ENCODE measurements around the gene TRMT44.

TRMT44 gene

DNA sequence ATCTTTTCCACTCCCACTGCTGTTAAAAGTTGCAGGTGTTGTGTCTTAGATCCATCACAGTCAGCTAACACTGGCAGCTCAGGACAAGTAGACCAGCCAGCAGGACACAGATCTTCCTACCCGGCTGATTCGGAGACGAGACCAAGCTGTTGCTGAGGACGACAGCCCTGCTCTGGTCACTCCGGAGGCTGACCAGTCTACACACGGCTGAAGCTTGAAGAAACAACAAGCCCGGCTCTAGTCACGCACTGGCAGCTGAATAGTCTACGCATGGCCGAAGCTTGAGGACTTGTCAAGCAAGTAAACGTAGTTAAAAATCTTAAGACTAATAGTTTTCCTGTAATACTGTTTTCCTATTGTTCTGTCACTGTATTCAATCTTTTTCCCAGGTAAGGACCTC, 1.8 kb upstream of the TRMT44 start:
- DNase-seq = no peak

DNA sequence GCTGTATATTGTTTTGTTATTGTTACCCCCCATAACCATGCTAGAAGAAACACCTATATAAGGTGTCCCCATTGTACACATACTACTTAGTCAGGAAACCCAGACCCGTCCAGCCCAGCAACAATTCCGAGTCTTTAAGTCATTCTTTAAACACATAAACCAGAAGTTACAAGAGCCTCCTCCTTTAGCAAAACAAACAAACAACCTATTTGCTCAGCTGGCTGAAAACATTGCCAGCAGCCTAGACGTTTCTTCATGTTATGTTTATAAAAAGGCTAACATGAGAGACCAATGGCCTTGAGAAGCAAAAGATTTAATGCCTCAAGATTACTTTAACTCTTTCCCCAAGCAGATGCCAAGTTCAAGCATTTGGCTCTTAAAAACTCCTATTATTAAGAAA, 1.4 kb upstream of the TRMT44 start:
- DNase-seq = no peak

DNA sequence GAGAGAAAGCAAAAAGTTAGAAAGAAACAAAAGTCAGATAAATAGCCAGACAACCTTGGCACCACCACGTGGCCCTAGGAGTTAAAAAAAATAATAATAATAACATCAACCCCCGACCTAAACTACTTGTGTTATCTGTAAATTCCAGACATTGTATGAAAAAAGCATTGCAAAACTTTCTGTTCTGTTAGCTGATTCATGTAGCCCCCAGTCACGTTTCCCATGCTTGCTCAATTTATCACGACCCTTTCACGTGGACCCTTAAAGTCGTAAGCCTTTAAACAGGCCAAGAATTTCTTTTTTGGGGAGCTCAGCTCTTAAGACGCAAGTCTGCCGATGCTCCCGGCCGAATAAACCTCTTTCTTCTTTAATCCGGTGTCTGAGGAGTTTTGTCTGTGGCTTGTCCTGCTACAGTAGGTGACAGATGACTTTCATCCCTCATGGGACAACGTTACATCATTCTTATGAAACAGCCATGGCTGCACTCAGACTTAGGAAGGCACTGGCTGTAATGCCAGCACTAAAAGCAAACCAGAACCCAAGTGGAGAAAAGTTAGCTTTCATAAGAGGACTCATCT, 574 bp upstream of the TRMT44 start:
- no peak for DNase-seq

- DNase-seq = no peak
These were observed 1.0 kb downstream of the TRMT44 start for GRCh38 chr4:8441499-8442091.

DNA sequence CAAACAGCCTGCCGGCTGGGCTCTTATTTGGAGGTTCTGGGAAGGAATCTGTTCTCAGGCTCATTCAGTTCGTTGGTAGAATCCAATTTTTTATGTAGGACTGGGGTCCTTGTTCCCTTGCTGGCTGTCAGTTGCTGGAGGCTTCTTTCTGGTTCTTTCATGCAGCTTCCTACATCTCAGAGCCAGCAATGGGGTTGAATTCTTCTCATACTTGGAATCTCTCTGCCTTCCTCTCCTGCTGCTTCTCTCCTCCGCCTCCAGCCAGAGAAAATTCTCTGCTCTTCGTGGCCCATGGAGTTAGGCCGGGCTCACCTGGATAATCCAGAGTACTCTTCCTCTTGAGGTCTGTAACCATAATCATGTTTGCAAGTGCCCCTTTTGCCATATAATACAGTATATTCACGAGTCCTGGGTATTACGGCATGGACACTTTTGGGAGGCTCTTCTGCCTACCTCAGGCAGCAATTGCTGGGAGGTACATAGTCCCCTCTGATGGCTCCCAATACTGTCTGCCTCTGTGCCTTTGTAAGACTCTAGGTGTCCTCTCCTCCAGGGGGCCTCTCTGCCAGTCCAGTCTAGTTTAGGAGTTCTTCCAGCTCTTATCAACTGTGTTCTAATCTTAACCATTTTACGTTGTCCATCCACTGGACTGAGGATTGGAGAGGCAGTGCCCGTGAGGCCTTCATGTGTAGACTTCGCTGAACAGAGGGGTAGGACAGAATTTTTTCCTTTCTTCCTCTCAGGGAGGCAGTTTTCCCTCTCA, 2.2 kb downstream of the TRMT44 start:
- DNase-seq = no peak

- DNase-seq = no peak
These were observed 3.2 kb downstream of the TRMT44 start for GRCh38 chr4:8443801-8444200.

DNA sequence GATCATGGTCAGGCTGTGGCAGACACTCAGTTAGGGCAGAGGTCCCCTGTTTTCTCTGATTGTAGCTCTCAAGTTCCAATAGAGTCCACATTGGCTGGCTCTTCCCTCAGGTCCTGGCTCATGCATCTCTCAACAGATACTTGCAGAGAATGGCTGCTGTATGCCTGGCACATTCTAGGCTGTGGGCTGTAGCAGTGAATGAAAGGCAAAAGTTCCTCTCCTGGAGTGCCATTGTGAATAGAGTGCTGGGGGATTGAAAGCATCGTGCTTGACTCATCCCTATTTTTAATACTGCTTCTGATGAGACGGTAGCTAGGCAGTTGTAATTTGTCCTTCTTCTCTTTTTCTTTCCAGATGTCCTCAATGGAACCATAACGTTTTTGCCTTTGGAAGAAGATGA, 5.5 kb downstream of the TRMT44 start:
- no peak for DNase-seq

DNA sequence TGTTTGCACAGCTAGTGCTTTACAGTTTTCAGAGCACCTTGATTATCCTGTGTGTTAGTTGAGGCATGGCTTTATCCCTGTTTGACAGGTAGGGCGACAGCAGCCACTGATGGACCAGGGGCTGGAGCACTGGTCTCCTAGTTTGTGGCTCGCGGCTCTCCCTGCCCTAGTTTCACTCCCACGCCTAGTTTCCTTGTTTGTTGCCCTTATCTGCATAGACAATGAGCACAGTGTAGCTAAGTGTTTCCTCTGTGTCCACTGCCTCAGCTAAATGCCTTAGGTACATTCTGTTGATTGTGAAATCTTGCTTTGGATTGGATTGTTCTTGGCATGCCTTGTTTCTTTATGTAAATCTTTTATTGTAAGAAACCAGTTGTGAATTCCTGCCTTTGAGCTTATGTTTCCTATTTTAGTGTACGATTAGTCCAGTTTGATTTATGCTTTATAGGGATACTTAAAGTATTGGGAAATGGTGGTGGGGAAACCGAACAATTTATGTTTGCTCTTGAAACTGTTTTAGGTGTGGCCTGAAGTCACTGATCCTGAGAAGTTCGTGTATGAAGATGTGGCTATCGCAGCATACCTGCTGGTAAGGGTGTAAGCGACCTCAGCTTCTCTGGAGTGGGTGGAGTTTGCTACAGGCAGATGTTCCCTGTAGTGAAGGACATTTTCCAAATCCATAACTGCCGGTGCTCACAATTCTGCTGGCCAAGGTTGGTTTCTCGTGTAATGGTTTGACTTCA, 11.0 kb downstream of the TRMT44 start:
- no peak for DNase-seq

GRCh38 chr4:8453957-8454356, 13.4 kb downstream of the TRMT44 start:
- DNase-seq = no peak

DNA sequence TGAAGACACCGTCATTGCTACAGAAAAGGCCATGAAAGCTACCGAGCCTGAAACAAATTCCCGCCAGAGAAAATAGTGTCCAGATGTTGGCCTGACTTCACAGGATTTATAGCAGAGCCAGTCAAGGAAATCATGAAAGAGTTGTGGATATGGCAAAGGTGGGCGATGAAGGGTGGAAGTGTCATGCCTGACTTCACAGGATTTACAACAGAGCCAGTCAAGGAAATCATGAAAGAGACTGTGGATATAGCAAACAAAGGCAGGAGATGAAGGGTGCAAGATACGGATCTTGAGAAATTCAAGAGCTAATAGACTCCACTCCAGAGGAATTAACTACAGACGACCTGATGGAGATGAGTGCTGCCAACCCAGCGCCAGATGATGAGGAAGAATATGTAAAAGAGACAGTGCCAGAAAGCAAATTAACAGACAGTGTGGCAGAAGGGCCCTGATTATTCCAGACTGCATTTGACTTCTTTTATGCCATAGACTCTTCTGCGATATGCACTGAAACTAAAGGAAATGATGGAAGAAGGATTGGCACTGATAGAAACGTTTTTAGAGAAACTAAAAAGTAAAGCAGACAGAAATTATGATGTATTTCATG, 17.2 kb downstream of the TRMT44 start:
- DNase-seq = no peak

DNA sequence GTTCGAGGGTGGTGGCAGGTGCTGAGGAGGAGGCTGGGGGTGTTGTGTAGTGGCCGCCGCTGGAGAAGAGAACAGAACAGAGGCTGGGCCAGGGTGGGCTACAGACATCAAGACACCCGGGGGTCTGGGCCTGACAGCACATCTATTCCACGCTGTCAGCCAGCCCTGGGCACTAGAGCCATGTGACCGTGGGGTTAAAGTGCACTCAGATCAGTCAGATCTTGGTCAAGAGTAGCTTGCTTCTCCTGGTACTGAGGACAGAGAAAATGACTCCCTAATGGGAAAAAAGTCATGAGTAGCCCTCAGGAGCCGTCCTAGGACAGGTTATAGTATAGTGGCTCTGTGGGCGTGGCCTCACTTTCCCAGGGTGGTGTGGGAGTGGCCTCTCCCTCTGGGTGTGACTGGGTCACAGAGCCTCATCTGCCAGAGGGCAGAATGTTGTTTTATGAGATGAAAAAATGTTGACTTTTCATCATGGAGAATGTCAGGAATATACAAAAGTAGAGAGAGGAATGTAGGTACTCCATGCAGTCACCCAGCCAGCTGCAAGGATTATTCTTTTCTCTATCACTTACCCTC, 19.4 kb downstream of the TRMT44 start:
- no peak for DNase-seq

DNA sequence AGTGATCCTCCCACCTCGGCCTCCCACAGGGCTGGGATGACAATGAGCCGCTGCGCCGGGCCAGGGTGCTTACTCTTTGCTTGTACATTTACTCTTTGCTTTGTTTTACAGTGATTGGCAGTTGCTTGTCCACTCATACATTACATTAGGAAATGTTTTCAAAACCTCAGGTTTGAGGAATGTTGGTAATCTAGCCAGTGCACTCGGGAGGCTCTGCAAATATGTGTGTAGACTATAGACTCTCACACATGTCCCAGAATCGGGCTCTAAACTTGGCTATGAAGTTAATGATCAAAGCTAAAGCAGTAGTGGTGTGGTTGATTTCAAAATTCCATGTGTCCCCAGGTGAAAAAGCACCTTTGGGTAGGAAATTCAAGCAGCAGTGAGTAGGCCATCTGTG, 20.5 kb downstream of the TRMT44 start:
- DNase-seq = no peak

DNA sequence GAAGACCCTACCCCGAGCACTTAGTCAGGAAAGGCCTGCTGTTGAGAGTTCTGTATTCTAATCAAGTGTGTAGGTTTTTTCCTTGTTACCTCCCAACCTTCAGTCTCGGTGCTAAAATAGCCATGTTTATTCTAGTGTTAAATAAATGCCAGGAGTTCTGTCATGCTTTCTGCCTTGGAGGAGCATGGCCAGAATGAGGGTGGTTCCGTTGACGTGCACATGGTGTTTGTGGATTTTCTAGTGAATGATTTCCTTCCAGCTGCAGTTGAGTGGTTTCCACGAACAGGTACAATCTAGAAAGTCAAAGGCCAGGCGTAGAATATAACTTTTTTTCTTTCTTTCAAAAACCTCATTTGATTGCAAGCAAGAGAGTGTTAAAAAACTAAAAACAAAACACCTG, 21.0 kb downstream of the TRMT44 start:
- DNase-seq = no peak

GRCh38 chr4:8463811-8464210, 23.2 kb downstream of the TRMT44 start:
- DNase-seq = no peak

- DNase-seq = no peak
These were observed 23.8 kb downstream of the TRMT44 start for GRCh38 chr4:8464381-8464780.

GRCh38 chr4:8465615-8466611, 25.3 kb downstream of the TRMT44 start:
- DNase-seq = no peak

DNA sequence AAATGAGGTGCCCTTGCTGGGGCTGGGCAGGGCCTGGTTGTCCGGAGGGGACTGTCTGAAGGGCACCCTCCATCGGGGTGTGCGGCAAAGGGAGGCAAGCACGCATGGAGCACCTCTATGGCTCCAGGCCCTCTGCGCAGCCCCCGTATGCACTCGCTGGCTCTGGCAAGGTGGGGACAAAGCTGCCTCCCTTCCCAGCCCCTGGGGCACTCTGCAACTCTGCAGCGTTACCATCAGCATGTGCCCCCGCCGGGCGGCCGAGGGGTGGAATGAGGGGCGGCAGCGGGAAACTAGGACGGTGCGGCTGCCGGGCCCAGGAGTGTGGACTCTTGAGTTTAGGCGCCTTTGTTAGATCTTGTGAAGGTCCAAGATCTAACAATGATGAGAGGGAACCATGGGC, 26.4 kb downstream of the TRMT44 start:
- no peak for DNase-seq

GRCh38 chr4:8468746-8469535, 28.4 kb downstream of the TRMT44 start:
- peak; percentile 50 for DNase-seq

- no peak for DNase-seq
These were observed 29.0 kb downstream of the TRMT44 start for GRCh38 chr4:8469550-8469949.

- DNase-seq = no peak
These were observed 30.0 kb downstream of the TRMT44 start for GRCh38 chr4:8470451-8471024.
